Right hindlimb (tissue), 1 donor: ENCODE data around the gene EPS8L3.
A peak's percentile ranks its signal among the peaks of the same experiment; 100 is the strongest.
"Not testable (repeated sequence)": the region's sequence is repeated elsewhere in the genome, so short reads cannot be mapped to it uniquely, and the experiment has no call there.

Experiments used
- DNase-seq: peaks from one replicate; pipeline ENCODE4 v3.0.0-alpha.2; 2018

Gene EPS8L3

GRCh38 chr1:109763646-109764415, at the start of gene EPS8L3:
Gene EPS8L3 (minus strand): TSS chr1:109763923. CDS start chr1:109761749, 2,174 bp downstream.
- DNase-seq = no peak

- no peak for DNase-seq
Measured at GRCh38 chr1:109812691-109813393, 49.1 kb upstream of the EPS8L3 start.

GRCh38 chr1:109808703-109809102, 45.0 kb upstream of the EPS8L3 start:
- peak; percentile 1 for DNase-seq

- peak; percentile 7 for DNase-seq
Measured at GRCh38 chr1:109807822-109808680, 44.3 kb upstream of the EPS8L3 start.

- DNase-seq = peak; percentile 65
Measured at GRCh38 chr1:109807402-109807801, 43.7 kb upstream of the EPS8L3 start.

GRCh38 chr1:109806733-109807400, 43.1 kb upstream of the EPS8L3 start:
- peak; percentile 43 for DNase-seq

- DNase-seq = no peak
Measured at GRCh38 chr1:109805486-109806165, 41.9 kb upstream of the EPS8L3 start.

GRCh38 chr1:109804660-109805059, 40.9 kb upstream of the EPS8L3 start:
- DNase-seq = no peak

GRCh38 chr1:109803901-109804331, 40.2 kb upstream of the EPS8L3 start:
- DNase-seq = no peak

- no peak for DNase-seq
Measured at GRCh38 chr1:109802901-109803561, 39.3 kb upstream of the EPS8L3 start.

- DNase-seq = no peak
Measured at GRCh38 chr1:109802136-109802900, 38.6 kb upstream of the EPS8L3 start.

- no peak for DNase-seq
Measured at GRCh38 chr1:109801791-109802135, 38.0 kb upstream of the EPS8L3 start.

GRCh38 chr1:109800291-109800690, 36.6 kb upstream of the EPS8L3 start:
- DNase-seq = no peak

GRCh38 chr1:109799445-109799844, 35.7 kb upstream of the EPS8L3 start:
- DNase-seq = no peak

GRCh38 chr1:109797303-109797595, 33.5 kb upstream of the EPS8L3 start:
- DNase-seq = not testable (repeated sequence)

- DNase-seq = no peak
Measured at GRCh38 chr1:109796484-109797302, 33.0 kb upstream of the EPS8L3 start.

- peak; percentile 44 for DNase-seq
Measured at GRCh38 chr1:109794319-109795132, 30.8 kb upstream of the EPS8L3 start.

- DNase-seq = peak; percentile 53
Measured at GRCh38 chr1:109793486-109794318, 30.0 kb upstream of the EPS8L3 start.
